Neural crest cell (in vitro differentiated cells): ENCODE results near the gene HDAC4. TPM values are rescaled to one million over a fixed set of nuclear protein-coding genes. Genes with fewer than 3 reads are reported as not detected.
A peak's percentile ranks its signal among the peaks of the same experiment; 100 is the strongest.

Experiments
- DNase-seq: peaks from one replicate; pipeline ENCODE4 v3.0.0; 2021; ENCODE audit warnings: low read depth, mixed read lengths, low spot score
- H3K27ac Mint-ChIP-seq: one replicate; pipeline ENCODE4 v1.8.0; 2021; ENCODE audit warnings: mild to moderate bottlenecking, mixed read lengths; ENCODE audit not compliant: unreplicated experiment
- H3K27me3 Mint-ChIP-seq: 2 replicates; pipeline ENCODE4 v1.8.0; 2021; ENCODE audit warnings: low read depth, mild to moderate bottlenecking, mixed read lengths
- H3K36me3 Mint-ChIP-seq: 2 replicates; pipeline ENCODE4 v1.8.0; 2021; ENCODE audit warnings: low read depth, mild to moderate bottlenecking, mixed read lengths
- H3K4me1 Mint-ChIP-seq: 2 replicates; pipeline ENCODE4 v1.8.0; 2021; ENCODE audit warnings: mixed read lengths
- H3K4me3 Mint-ChIP-seq: one replicate; pipeline ENCODE4 v1.8.0; 2021; ENCODE audit warnings: mild to moderate bottlenecking, mixed read lengths
- H3K9me3 Mint-ChIP-seq: 2 replicates; pipeline ENCODE4 v1.8.0; 2021; ENCODE audit warnings: mixed read lengths
- CTCF ChIP-seq: fragments of 200-600 bp; sonication (generic); conservative IDR thresholded peaks from 2 replicates; pipeline ENCODE4 v1.5.0; 2021; ENCODE audit warnings: antibody characterized with exemption, mild to moderate bottlenecking
- total RNA-seq: library from RNA; stranded (reverse); gene quantifications from 2 replicates; pipeline ENCODE4 v1.2.1, GENCODE V29; 2021

The HDAC4 gene
- total RNA-seq, 1 donor from 2014 or later = 52.1 TPM

DNA sequence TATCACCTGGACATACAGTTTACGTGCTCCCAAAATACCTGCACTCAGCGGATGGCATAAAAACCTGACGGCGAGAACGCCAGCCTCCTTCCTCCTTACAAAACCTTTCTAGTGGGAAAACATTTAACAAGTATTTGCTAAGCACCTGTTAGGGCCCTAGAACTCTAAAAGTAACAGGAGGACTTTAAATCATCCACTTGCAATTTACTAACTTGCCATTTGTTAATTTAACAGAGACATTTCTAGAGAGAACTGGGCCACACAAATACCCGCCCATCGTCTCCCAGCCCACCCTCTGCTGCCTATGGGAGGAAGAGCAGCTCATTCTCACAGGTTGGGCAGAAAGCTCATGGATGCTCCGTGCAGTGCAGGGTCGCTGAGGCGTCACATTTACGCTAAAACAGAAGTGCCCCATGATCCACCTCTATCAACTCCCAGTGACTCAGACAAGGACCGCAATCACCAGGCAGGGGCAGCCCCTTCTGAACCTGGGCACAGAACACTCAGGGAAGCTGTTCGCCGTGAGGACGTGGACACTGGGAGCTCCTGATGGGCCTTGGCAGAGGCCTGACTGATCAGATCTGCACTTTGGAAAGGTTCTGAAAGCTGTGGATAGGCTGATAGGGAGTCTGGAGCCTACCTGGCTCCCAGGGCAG is 106.9 kb downstream of the HDAC4 start:
- Mint-ChIP-seq H3K4me3 (peak overlapping the region; percentile 37), H3K9me3 (no peaks in the 10 kb centered on the region), H3K4me1 (peaks cover 86% of the 10 kb centered on the region), H3K27ac (peak overlapping the region; percentile 78), H3K27me3 (no peaks in the 10 kb centered on the region), H3K36me3 (no peaks in the 10 kb centered on the region)
- DNase-seq = no peak
- TF ChIP-seq CTCF = no peak

GRCh38 chr2:239292959-239293774 is 107.7 kb downstream of the HDAC4 start:
- Mint-ChIP-seq H3K27ac (no peak overlapping the region), H3K36me3 (no peaks in the 10 kb centered on the region), H3K9me3 (no peaks in the 10 kb centered on the region), H3K4me3 (peak overlapping the region; percentile 32), H3K27me3 (no peaks in the 10 kb centered on the region), H3K4me1 (peaks cover 88% of the 10 kb centered on the region)
- DNase-seq = no peak
- TF ChIP-seq CTCF = no peak

DNA sequence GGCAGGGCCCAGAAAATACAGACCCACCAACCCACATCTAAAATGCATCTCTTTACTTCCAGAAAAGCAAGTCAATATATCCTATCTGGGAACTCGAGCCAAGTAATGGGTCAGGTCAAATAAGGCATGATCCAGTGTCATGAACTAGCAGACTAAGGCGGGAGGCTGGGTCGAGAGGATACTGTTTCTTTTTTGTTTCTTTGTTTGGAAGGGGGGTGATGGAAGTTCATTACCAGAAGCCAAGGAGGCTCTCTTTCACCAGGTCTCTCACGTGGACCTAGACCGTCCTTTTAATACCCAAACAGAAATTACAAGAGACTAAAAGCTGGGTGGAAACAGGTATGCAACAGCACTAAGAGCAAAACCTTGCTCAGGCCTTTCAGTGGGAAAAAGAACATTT is 108.3 kb downstream of the HDAC4 start:
- Mint-ChIP-seq H3K9me3 (no peaks in the 10 kb centered on the region), H3K36me3 (no peaks in the 10 kb centered on the region), H3K4me3 (peak overlapping the region; percentile 32)

GRCh38 chr2:239291475-239292350 is 109.1 kb downstream of the HDAC4 start:
- peaks cover 85% of the 10 kb centered on the region for H3K4me1 Mint-ChIP-seq
- no peak for TF ChIP-seq CTCF
- no peaks in the 10 kb centered on the region for H3K36me3 Mint-ChIP-seq
- H3K9me3 Mint-ChIP-seq = no peaks in the 10 kb centered on the region
- H3K27me3 Mint-ChIP-seq = no peaks in the 10 kb centered on the region
- H3K4me3 Mint-ChIP-seq = peak overlapping the region; percentile 64
- peak; percentile 55 for DNase-seq
- peak overlapping the region; percentile 96 for H3K27ac Mint-ChIP-seq

More for the DNA sequence above, 108.3 kb downstream of the HDAC4 start:
- H3K27me3 Mint-ChIP-seq = no peaks in the 10 kb centered on the region
- H3K27ac Mint-ChIP-seq = peak overlapping the region; percentile 96
- no peak for DNase-seq
- no peak for TF ChIP-seq CTCF
- H3K4me1 Mint-ChIP-seq = peaks cover 86% of the 10 kb centered on the region

DNA sequence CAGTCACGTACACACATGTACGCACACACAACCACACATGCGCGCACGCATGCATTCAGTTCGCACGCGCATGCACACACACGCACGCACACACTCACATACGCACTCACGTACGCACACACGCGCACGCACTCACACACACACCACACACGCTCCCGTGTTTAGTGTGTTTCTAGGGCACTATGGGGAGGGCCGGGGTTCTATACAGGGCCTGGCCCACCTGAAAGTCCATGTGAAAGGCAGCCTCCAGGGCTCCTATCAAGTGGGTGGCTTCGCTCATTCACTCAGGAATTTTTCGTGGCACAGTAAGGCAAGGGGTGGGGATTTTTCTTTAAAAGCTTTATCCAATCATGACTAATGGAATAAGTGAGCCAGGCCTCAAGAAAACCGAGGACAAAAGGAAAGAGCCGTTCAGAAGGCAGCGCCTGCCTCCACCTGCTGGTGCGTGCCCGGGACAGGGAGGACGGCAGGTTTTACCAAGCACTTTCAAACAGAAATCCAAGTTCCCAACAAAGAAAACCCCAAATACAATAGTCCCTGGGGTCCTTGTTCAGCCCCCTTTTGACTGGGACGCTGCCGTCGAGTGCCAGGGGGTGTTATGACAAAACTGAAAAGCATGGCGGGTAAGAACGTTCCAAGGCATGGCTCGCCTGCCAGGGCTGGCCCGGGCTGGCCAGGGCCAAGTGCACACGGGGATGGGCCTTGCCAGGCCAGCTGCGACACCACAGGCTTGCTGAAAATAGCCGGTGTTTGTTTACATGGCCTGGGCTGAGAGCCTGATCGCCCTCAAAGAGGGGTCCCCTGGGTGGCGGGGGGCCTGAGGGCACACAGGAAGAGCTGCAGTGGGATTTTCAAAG is 110.0 kb downstream of the HDAC4 start:
- H3K9me3 Mint-ChIP-seq = no peaks in the 10 kb centered on the region
- TF ChIP-seq CTCF = no peak
- no peaks in the 10 kb centered on the region for H3K27me3 Mint-ChIP-seq
- no peaks in the 10 kb centered on the region for H3K36me3 Mint-ChIP-seq
- H3K4me3 Mint-ChIP-seq = peak overlapping the region; percentile 64
- peak overlapping the region; percentile 96 for H3K27ac Mint-ChIP-seq
- H3K4me1 Mint-ChIP-seq = peaks cover 85% of the 10 kb centered on the region
- DNase-seq = no peak
